Astrocyte (in vitro differentiated cells and primary cell): ENCODE data around the gene FAAH.

Source experiments
- EZH2 ChIP-seq: IDR thresholded peaks from 2 replicates; pipeline ENCODE4 v1.6.1; 2012; ENCODE audit warnings: mild to moderate bottlenecking, low read length, inconsistent platforms; ENCODE audit not compliant: insufficient read depth
- TF ChIP-seq, protein P1 (sequence below): IDR thresholded peaks from 2 replicates; pipeline ENCODE4 v1.5.1; 2011; ENCODE audit warnings: low read depth, mild to moderate bottlenecking, inconsistent platforms, low read length, moderate library complexity; ENCODE audit not compliant: insufficient read depth

DNA sequence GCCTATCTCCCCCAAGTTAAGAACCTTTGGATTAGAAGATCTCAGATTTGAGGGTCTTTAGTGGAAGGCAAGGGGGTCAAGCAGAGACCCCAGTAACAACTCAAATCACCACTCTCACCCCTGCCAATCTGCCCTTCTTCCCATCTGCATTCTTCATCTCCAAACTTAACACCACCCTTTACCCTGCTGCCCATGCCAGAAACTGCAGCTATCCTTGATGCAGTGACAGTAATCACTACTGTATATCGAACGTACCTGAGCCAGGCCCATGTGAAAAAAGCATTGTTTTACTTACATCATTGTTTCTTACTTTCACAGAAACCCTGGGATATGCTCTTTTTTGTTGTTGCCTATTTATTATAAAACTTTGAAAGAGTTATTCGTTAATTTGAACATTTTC is 27.0 kb upstream of the FAAH start:
- TF ChIP-seq, protein P1, sequence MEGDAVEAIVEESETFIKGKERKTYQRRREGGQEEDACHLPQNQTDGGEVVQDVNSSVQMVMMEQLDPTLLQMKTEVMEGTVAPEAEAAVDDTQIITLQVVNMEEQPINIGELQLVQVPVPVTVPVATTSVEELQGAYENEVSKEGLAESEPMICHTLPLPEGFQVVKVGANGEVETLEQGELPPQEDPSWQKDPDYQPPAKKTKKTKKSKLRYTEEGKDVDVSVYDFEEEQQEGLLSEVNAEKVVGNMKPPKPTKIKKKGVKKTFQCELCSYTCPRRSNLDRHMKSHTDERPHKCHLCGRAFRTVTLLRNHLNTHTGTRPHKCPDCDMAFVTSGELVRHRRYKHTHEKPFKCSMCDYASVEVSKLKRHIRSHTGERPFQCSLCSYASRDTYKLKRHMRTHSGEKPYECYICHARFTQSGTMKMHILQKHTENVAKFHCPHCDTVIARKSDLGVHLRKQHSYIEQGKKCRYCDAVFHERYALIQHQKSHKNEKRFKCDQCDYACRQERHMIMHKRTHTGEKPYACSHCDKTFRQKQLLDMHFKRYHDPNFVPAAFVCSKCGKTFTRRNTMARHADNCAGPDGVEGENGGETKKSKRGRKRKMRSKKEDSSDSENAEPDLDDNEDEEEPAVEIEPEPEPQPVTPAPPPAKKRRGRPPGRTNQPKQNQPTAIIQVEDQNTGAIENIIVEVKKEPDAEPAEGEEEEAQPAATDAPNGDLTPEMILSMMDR: no peak
- no peak for TF ChIP-seq EZH2
